Common myeloid progenitor, CD34-positive (primary cell): ENCODE results near the gene MTRF1.

Experiments
- CTCF ChIA-PET: fragments of 350-600 bp; sonication (Branson Sonifier 250); formaldehyde crosslinking; loops from one replicate; lab custom pipeline; 2021; ENCODE audit warnings: antibody characterized with exemption; lab: Charles Lee
- POLR2A ChIA-PET: fragments of 350-600 bp; sonication (Branson Sonifier 250); formaldehyde crosslinking; loops from one replicate; lab custom pipeline; 2021; ENCODE audit warnings: antibody characterized with exemption; lab: Charles Lee
- DNase-seq, 3 donors: peaks; one replicate each; pipeline versions ENCODE4 v3.0.0 to v3.0.0-alpha.2; 2013
- H3K27ac ChIP-seq, 2 experiments: 1 replicate in 1 of 2; 2 replicates in 1 of 2; pipeline ENCODE4 v1.7.0; 2013; ENCODE audit warnings: inconsistent platforms in 2 of 2, low read length in 2 of 2, mild to moderate bottlenecking in 2 of 2, low read depth in 1 of 2, moderate library complexity in 1 of 2; ENCODE audit not compliant: severe bottlenecking in 2 of 2, insufficient read depth in 1 of 2, poor library complexity in 1 of 2
- H3K27me3 ChIP-seq, 5 experiments: replicated peaks in 2 of 5; 1 replicate in 3 of 5; 2 replicates in 2 of 5; pipeline versions ENCODE4 v1.6.1 to v1.7.0; 2013; ENCODE audit warnings: low read length in 4 of 5, mild to moderate bottlenecking in 2 of 5, moderate library complexity in 2 of 5, inconsistent platforms in 1 of 5; ENCODE audit not compliant: insufficient read depth in 5 of 5, control insufficient read depth in 4 of 5
- H3K36me3 ChIP-seq, 4 experiments: 1 replicate in 2 of 4; 2 replicates in 2 of 4; pipeline versions ENCODE4 v1.6.1 to v1.7.0; 2013; ENCODE audit warnings: low read length in 3 of 4, control low read depth in 1 of 4, mild to moderate bottlenecking in 1 of 4; ENCODE audit not compliant: control insufficient read depth in 4 of 4, insufficient read depth in 4 of 4
- H3K4me1 ChIP-seq, 4 experiments: 1 replicate in 3 of 4; 2 replicates in 1 of 4; pipeline versions ENCODE4 v1.6.1 to v1.7.1; 2013; ENCODE audit warnings: low read length in 3 of 4, mild to moderate bottlenecking in 3 of 4, control low read depth in 1 of 4, inconsistent platforms in 1 of 4, moderate library complexity in 1 of 4; ENCODE audit not compliant: control insufficient read depth in 4 of 4, insufficient read depth in 4 of 4; ENCODE audit errors: control extremely low read depth in 1 of 4
- H3K4me3 ChIP-seq, 7 experiments: 1 replicate in 4 of 7; 2 replicates in 3 of 7; pipeline versions ENCODE4 v1.5.1 to v1.7.0; 2013; ENCODE audit warnings: mild to moderate bottlenecking in 7 of 7, low read length in 6 of 7, moderate library complexity in 6 of 7, inconsistent platforms in 2 of 7, low read depth in 2 of 7, control low read depth in 1 of 7; ENCODE audit not compliant: insufficient read depth in 4 of 7, control insufficient read depth in 1 of 7; ENCODE audit errors: extremely low read depth in 1 of 7
- H3K9me3 ChIP-seq, 5 experiments: 1 replicate in 4 of 5; 2 replicates in 1 of 5; pipeline versions ENCODE4 v1.6.1 to v1.7.1; 2013; ENCODE audit warnings: low read length in 4 of 5, mild to moderate bottlenecking in 2 of 5, inconsistent platforms in 1 of 5, low read depth in 1 of 5, moderate library complexity in 1 of 5; ENCODE audit not compliant: control insufficient read depth in 4 of 5, insufficient read depth in 2 of 5; ENCODE audit errors: control extremely low read depth in 1 of 5
- WGBS: methylation state at CpG from one replicate; pipeline ENCODE4 v1.1.5; 2013; ENCODE audit not compliant: insufficient coverage; 5-methylcytosine and 5-hydroxymethylcytosine counted together

The MTRF1 gene

GRCh38 chr13:41193919-41194824 is 69.2 kb downstream of the MTRF1 start, which contains the start of gene KBTBD7:
Gene KBTBD7, minus strand, starts transcription at chr13:41194569. Its CDS starts 312 bp downstream, at chr13:41194257.
- Histone ChIP-seq H3K27ac (peak within 1 kb of the TSS; percentile 46 to 84), H3K9me3 (peaks cover 0 to 6% (median 0%) of the 10 kb centered on the region in 5 experiments), H3K4me3 (peak within 1 kb of the TSS; percentile 61 to 87 (median 77)), H3K4me1 (peaks cover 0 to 9% (median 9%) of the 10 kb centered on the region in 4 experiments), H3K36me3 (peaks cover 0 to 9% (median 6%) of the 10 kb centered on the region in 4 experiments), H3K27me3 (no peaks in the 10 kb centered on the region)
- 22% methylated on average over 44 of the region's 66 CpGs for WGBS
- ChIA-PET CTCF (no interaction called here), POLR2A (no interaction called here)
- peak; percentile 93 to 98 (median 97) for DNase-seq

GRCh38 chr13:41193469-41193868 is 69.9 kb downstream of the MTRF1 start:
- ChIA-PET CTCF (no interaction called here), POLR2A (no interaction called here)
- Histone ChIP-seq H3K27ac (no peak overlapping the region), H3K27me3 (no peaks in the 10 kb centered on the region), H3K4me3 (peak overlapping the region in 6 of 7 experiments; percentile 66 to 87 (median 82)), H3K4me1 (peaks cover 0 to 9% (median 9%) of the 10 kb centered on the region in 4 experiments), H3K36me3 (peaks cover 0 to 9% (median 6%) of the 10 kb centered on the region in 4 experiments), H3K9me3 (peaks cover 0 to 6% (median 0%) of the 10 kb centered on the region in 5 experiments)
- no peak for DNase-seq
- 97% methylated on average over 15 of the region's 18 CpGs for WGBS

GRCh38 chr13:41188584-41188983 is 74.8 kb downstream of the MTRF1 start:
- ChIA-PET CTCF (interaction anchor here (1.0 kb wide), 1 partner anchor 30 kb away, joined by 3 read pairs; no protein-coding TSS in a partner anchor), POLR2A (no interaction called here)
- 100% methylated on average over 3 of the region's 6 CpGs for WGBS
- peaks cover 0 to 9% (median 6%) of the 10 kb centered on the region in 4 experiments for H3K36me3 ChIP-seq
- H3K4me1 ChIP-seq, result peaks cover 0 to 3% (median 2%) of the 10 kb centered on the region in 4 experiments
- H3K4me3 ChIP-seq, result no peak overlapping the region
- peaks cover 0 to 6% (median 0%) of the 10 kb centered on the region in 5 experiments for H3K9me3 ChIP-seq
- H3K27me3 ChIP-seq, result no peaks in the 10 kb centered on the region
- no peak for DNase-seq
- no peak overlapping the region for H3K27ac ChIP-seq

- no peak overlapping the region for H3K27ac ChIP-seq
- POLR2A ChIA-PET, result no interaction called here
- H3K36me3 ChIP-seq, result peaks cover 0 to 2% (median 0%) of the 10 kb centered on the region in 4 experiments
- no peaks in the 10 kb centered on the region for H3K27me3 ChIP-seq
- no peak for DNase-seq
- CTCF ChIA-PET, result no interaction called here
- H3K4me3 ChIP-seq, result no peak overlapping the region
- H3K4me1 ChIP-seq, result no peaks in the 10 kb centered on the region
- H3K9me3 ChIP-seq, result no peaks in the 10 kb centered on the region
- WGBS, result 100% methylated on average over 2 of the region's 3 CpGs
Measured at GRCh38 chr13:41186481-41186880, 76.9 kb downstream of the MTRF1 start.

- ChIA-PET POLR2A (no interaction called here), CTCF (no interaction called here)
- no peaks in the 10 kb centered on the region for H3K36me3 ChIP-seq
- H3K27me3 ChIP-seq, result no peaks in the 10 kb centered on the region
- no peaks in the 10 kb centered on the region for H3K9me3 ChIP-seq
- H3K4me3 ChIP-seq, result no peak overlapping the region
- H3K4me1 ChIP-seq, result no peaks in the 10 kb centered on the region
- no peak for DNase-seq
- H3K27ac ChIP-seq, result no peak overlapping the region
Measured at GRCh38 chr13:41182231-41182630, 81.1 kb downstream of the MTRF1 start.

- 80% methylated on average over 1 of the region's 4 CpGs for WGBS
- ChIA-PET CTCF (interaction anchor here (1.0 kb wide), 1 partner anchor 40 kb away, joined by 3 read pairs; no protein-coding TSS in a partner anchor), POLR2A (no interaction called here)
- Histone ChIP-seq H3K4me1 (no peaks in the 10 kb centered on the region), H3K27me3 (no peaks in the 10 kb centered on the region), H3K4me3 (no peak overlapping the region), H3K36me3 (no peaks in the 10 kb centered on the region), H3K9me3 (peaks cover 0 to 15% (median 3%) of the 10 kb centered on the region in 5 experiments), H3K27ac (no peak overlapping the region)
- DNase-seq, result no peak
Measured at GRCh38 chr13:41179593-41180250, 83.7 kb downstream of the MTRF1 start.
